ENCODE measurements around the gene SENP1.

The SENP1 gene

GRCh38 chr12:48135027-48135426 is 29.1 kb upstream of the SENP1 start:
- no peak for TF ChIP-seq CTCF (IDR thresholded peaks at IDR 0.05; ENCODE audit: unreplicated experiment in 3 of 3)
- Mint-ChIP-seq H3K4me3 (no peak overlapping the region), H3K4me1 (peaks cover 9% of the 10 kb centered on the region), H3K27me3 (ENCODE audit: low read depth) (no peaks in the 10 kb centered on the region), H3K9me3 (no peaks in the 10 kb centered on the region), H3K36me3 (ENCODE audit: low read depth) (peaks cover 77% of the 10 kb centered on the region), H3K27ac (no peak overlapping the region)

GRCh38 chr12:48132826-48133225 is 26.9 kb upstream of the SENP1 start:
- Mint-ChIP-seq H3K27me3 (ENCODE audit: low read depth) (no peaks in the 10 kb centered on the region), H3K4me3 (no peak overlapping the region), H3K27ac (no peak overlapping the region), H3K36me3 (ENCODE audit: low read depth) (peaks cover 82% of the 10 kb centered on the region), H3K9me3 (no peaks in the 10 kb centered on the region), H3K4me1 (peaks cover 24% of the 10 kb centered on the region)
- TF ChIP-seq CTCF (IDR thresholded peaks at IDR 0.05; ENCODE audit: unreplicated experiment in 3 of 3): no peak

- no peaks in the 10 kb centered on the region for H3K27me3 Mint-ChIP-seq (ENCODE audit: low read depth)
- H3K4me1 Mint-ChIP-seq: peaks cover 35% of the 10 kb centered on the region
- H3K4me3 Mint-ChIP-seq: no peak overlapping the region
- H3K27ac Mint-ChIP-seq: no peak overlapping the region
- H3K36me3 Mint-ChIP-seq (ENCODE audit: low read depth): peaks cover 86% of the 10 kb centered on the region
- no peaks in the 10 kb centered on the region for H3K9me3 Mint-ChIP-seq
- no peak for TF ChIP-seq CTCF (IDR thresholded peaks at IDR 0.05; ENCODE audit: unreplicated experiment in 3 of 3)
Observed at GRCh38 chr12:48131517-48131916, 25.6 kb upstream of the SENP1 start.

- Mint-ChIP-seq H3K27ac (no peak overlapping the region), H3K4me3 (no peak overlapping the region), H3K36me3 (ENCODE audit: low read depth) (peaks cover 87% of the 10 kb centered on the region), H3K4me1 (peaks cover 45% of the 10 kb centered on the region), H3K27me3 (ENCODE audit: low read depth) (no peaks in the 10 kb centered on the region), H3K9me3 (no peaks in the 10 kb centered on the region)
- TF ChIP-seq CTCF (IDR thresholded peaks at IDR 0.05; ENCODE audit: unreplicated experiment in 3 of 3): no peak
Observed at GRCh38 chr12:48129376-48129775, 23.5 kb upstream of the SENP1 start.

- Mint-ChIP-seq H3K27me3 (ENCODE audit: low read depth) (no peaks in the 10 kb centered on the region), H3K27ac (no peak overlapping the region), H3K36me3 (ENCODE audit: low read depth) (peaks cover 85% of the 10 kb centered on the region), H3K4me1 (peaks cover 49% of the 10 kb centered on the region), H3K9me3 (no peaks in the 10 kb centered on the region), H3K4me3 (no peak overlapping the region)
- no peak for TF ChIP-seq CTCF (IDR thresholded peaks at IDR 0.05; ENCODE audit: unreplicated experiment in 3 of 3)
Observed at GRCh38 chr12:48128800-48129199, 22.9 kb upstream of the SENP1 start.

GRCh38 chr12:48126953-48127630 is 21.2 kb upstream of the SENP1 start:
- TF ChIP-seq CTCF (IDR thresholded peaks at IDR 0.05; ENCODE audit: unreplicated experiment in 3 of 3): no peak
- H3K9me3 Mint-ChIP-seq: no peaks in the 10 kb centered on the region
- H3K4me1 Mint-ChIP-seq: peaks cover 52% of the 10 kb centered on the region
- no peaks in the 10 kb centered on the region for H3K27me3 Mint-ChIP-seq (ENCODE audit: low read depth)
- H3K4me3 Mint-ChIP-seq: peak overlapping the region in 1 of 3 experiments; percentile 25
- peak overlapping the region in 1 of 3 experiments; percentile 11 for H3K27ac Mint-ChIP-seq
- H3K36me3 Mint-ChIP-seq (ENCODE audit: low read depth): peaks cover 80% of the 10 kb centered on the region
